B cell (primary cell): ENCODE measurements around the gene PGM1. TPM values are rescaled to one million over a fixed set of nuclear protein-coding genes. Genes with fewer than 3 reads are reported as not detected.

ENCODE experiments used
- ATAC-seq: fragments of 200-7000 bp; cut with Tn5 transposase; one replicate; pipeline ENCODE4 v1.10.0; 2021; ENCODE audit warnings: low read depth, mild to moderate bottlenecking, moderate number of reproducible peaks, moderate library complexity
- CTCF ChIA-PET: fragments of 350-600 bp; sonication (Branson Sonifier 250); formaldehyde crosslinking; loops from one replicate; lab custom pipeline; 2021; ENCODE audit warnings: antibody characterized with exemption, inconsistent platforms; lab: Charles Lee
- POLR2A ChIA-PET: fragments of 350-600 bp; sonication (Branson Sonifier 250); formaldehyde crosslinking; loops from one replicate; lab custom pipeline; 2021; ENCODE audit warnings: antibody characterized with exemption; lab: Charles Lee
- DNase-seq: peaks from one replicate; pipeline ENCODE4 v3.0.0; 2013
- H2AFZ ChIP-seq: 2 replicates; pipeline ENCODE4 v1.6.1; 2012; ENCODE audit warnings: mild to moderate bottlenecking, low read depth, low read length; ENCODE audit not compliant: insufficient read depth, poor library complexity, severe bottlenecking
- H3K27ac ChIP-seq, 2 donors: 1 replicate in 1 of 2; 2 replicates in 1 of 2; pipeline ENCODE4 v1.5.1; 2012 to 2013; ENCODE audit warnings: low read length in 2 of 2, mild to moderate bottlenecking in 2 of 2, moderate library complexity in 1 of 2
- H3K27me3 ChIP-seq, 4 experiments: fragments of 200-600 bp in 1 of 4; sonication (generic) in 1 of 4; replicated peaks in 1 of 4; 1 replicate in 2 of 4; 2 replicates in 2 of 4; pipeline versions ENCODE4 v1.6.1 to v1.7.0; 2013 to 2016; ENCODE audit warnings: low read length in 3 of 4, mild to moderate bottlenecking in 2 of 4, mixed read lengths in 1 of 4, moderate library complexity in 1 of 4; ENCODE audit not compliant: insufficient read depth in 4 of 4, control insufficient read depth in 3 of 4; ENCODE audit errors: control extremely low read depth in 1 of 4
- H3K36me3 ChIP-seq, 2 experiments: replicated peaks in 1 of 2; 1 replicate in 1 of 2; 2 replicates in 1 of 2; pipeline versions ENCODE4 v1.6.1 to v1.7.1; 2013; ENCODE audit warnings: low read length in 1 of 2; ENCODE audit not compliant: insufficient read depth in 2 of 2, control insufficient read depth in 1 of 2; ENCODE audit errors: control extremely low read depth in 1 of 2, extremely low read depth in 1 of 2
- H3K4me1 ChIP-seq, 2 donors: fragments of 200-600 bp in 1 of 2; sonication (generic) in 1 of 2; 1 replicate in 1 of 2; 2 replicates in 1 of 2; pipeline versions ENCODE4 v1.5.1 to v1.6.1; 2013 to 2017; ENCODE audit warnings: low read length in 2 of 2; ENCODE audit not compliant: control insufficient read depth in 2 of 2, insufficient read depth in 2 of 2
- H3K4me2 ChIP-seq: replicated peaks from 2 replicates; pipeline ENCODE3; 2012; ENCODE audit warnings: mild to moderate bottlenecking, low read depth, low read length; ENCODE audit not compliant: poor library complexity, severe bottlenecking
- H3K4me3 ChIP-seq, 5 experiments: fragments of 200-600 bp in 1 of 5; sonication (generic) in 1 of 5; 1 replicate in 3 of 5; 2 replicates in 2 of 5; pipeline versions ENCODE4 v1.5.1 to v1.7.0; 2011 to 2016; ENCODE audit warnings: low read length in 4 of 5, mild to moderate bottlenecking in 4 of 5, low read depth in 2 of 5, control low read depth in 1 of 5, moderate library complexity in 1 of 5; ENCODE audit not compliant: insufficient read depth in 1 of 5; ENCODE audit errors: control extremely low read depth in 1 of 5, extremely low read depth in 1 of 5
- H3K79me2 ChIP-seq: fragments of 200-600 bp; sonication (generic); one replicate; pipeline ENCODE4 v1.6.0; 2016; ENCODE audit warnings: low read length; ENCODE audit not compliant: control insufficient read depth, insufficient read depth
- H3K9ac ChIP-seq: fragments of 200-600 bp; sonication (generic); 2 replicates; pipeline ENCODE4 v1.6.1; 2017; ENCODE audit warnings: mild to moderate bottlenecking, low read length, moderate library complexity
- H3K9me3 ChIP-seq, 3 donors: one replicate each; pipeline versions ENCODE4 v1.6.1 to v1.7.1; 2013; ENCODE audit warnings: low read length in 2 of 3; ENCODE audit not compliant: control insufficient read depth in 2 of 3, insufficient read depth in 1 of 3; ENCODE audit errors: control extremely low read depth in 1 of 3
- H4K20me1 ChIP-seq: 2 replicates; pipeline ENCODE4 v1.6.0; 2012; ENCODE audit warnings: mild to moderate bottlenecking, low read length; ENCODE audit not compliant: insufficient read depth, control insufficient read depth, poor library complexity, severe bottlenecking
- H3K27ac Mint-ChIP-seq: one replicate; pipeline ENCODE4 v1.8.0; 2021; ENCODE audit warnings: mixed read lengths
- H3K27me3 Mint-ChIP-seq: one replicate; pipeline ENCODE4 v1.8.0; 2021; ENCODE audit warnings: mixed read lengths
- H3K4me1 Mint-ChIP-seq: one replicate; pipeline ENCODE4 v1.8.0; 2021; ENCODE audit warnings: mixed read lengths
- H3K4me3 Mint-ChIP-seq: one replicate; pipeline ENCODE4 v1.8.0; 2021; ENCODE audit warnings: mixed read lengths
- H3K9me3 Mint-ChIP-seq: one replicate; pipeline ENCODE4 v1.8.0; 2022; ENCODE audit warnings: mixed read lengths; ENCODE audit not compliant: insufficient read depth
- EZH2 ChIP-seq: IDR thresholded peaks from 2 replicates; pipeline ENCODE4 v1.6.1; 2012; ENCODE audit warnings: borderline replicate concordance, low read depth, mild to moderate bottlenecking, moderate library complexity, low read length; ENCODE audit not compliant: insufficient read depth, poor library complexity, severe bottlenecking
- WGBS: methylation state at CpG from one replicate; pipeline ENCODE4 v1.1.5; 2013; ENCODE audit warnings: missing lambda C conversion rate; ENCODE audit not compliant: insufficient coverage; 5-methylcytosine and 5-hydroxymethylcytosine counted together
- intact Hi-C: fragments of 100-400 bp; cut with micrococcal nuclease; formaldehyde crosslinking; loops from one replicate; pipeline ENCODE4 v1.10.0; 2022
- polyA plus RNA-seq: library from polyadenylated mRNA; depleted of rRNA; stranded (reverse); fragments of >200 nt; gene quantifications from 2 replicates; pipeline ENCODE4 v1.2.3, GENCODE V29; 2012
- total RNA-seq, 2 donors: library from RNA; stranded (reverse); fragments of 120-200 nt in 1 of 2; gene quantifications; 1 replicate in 1 of 2; 2 replicates in 1 of 2; pipeline versions ENCODE4 v1.2.3 to v1.2.4, GENCODE V29; 2013 to 2022
- TF ChIP-seq, protein P1 (sequence below): fragments of 200-600 bp; IDR thresholded peaks from one replicate; pipeline ENCODE4 v1.8.0; 2022; ENCODE audit warnings: antibody characterized with exemption, mild to moderate bottlenecking

PGM1 gene
- total and polyA plus RNA-seq, 2 donors (not counting 1 experiment from before 2014, with no cell fraction given): 4.2 to 13.2 TPM

- Mint-ChIP-seq H3K4me3 (no peak overlapping the region), H3K9me3 (no peaks in the 10 kb centered on the region), H3K4me1 (no peaks in the 10 kb centered on the region), H3K27me3 (peaks cover 20% of the 10 kb centered on the region), H3K27ac (no peak overlapping the region)
- no peak overlapping the region for H3K4me2 ChIP-seq
- no peak overlapping the region for H3K4me3 ChIP-seq
- peaks cover 0 to 4% (median 1%) of the 10 kb centered on the region in 4 experiments for H3K27me3 ChIP-seq
- no peak overlapping the region for H3K9ac ChIP-seq
- POLR2A ChIA-PET: no interaction called here
- intact Hi-C loops: no loop called here
- ATAC-seq (no peak), DNase-seq (no peak)
- H3K4me1 ChIP-seq: no peaks in the 10 kb centered on the region
- H2AFZ ChIP-seq: no peak overlapping the region
- H3K79me2 ChIP-seq: no peaks in the 10 kb centered on the region
- no peak for TF ChIP-seq EZH2
- TF ChIP-seq, protein P1, sequence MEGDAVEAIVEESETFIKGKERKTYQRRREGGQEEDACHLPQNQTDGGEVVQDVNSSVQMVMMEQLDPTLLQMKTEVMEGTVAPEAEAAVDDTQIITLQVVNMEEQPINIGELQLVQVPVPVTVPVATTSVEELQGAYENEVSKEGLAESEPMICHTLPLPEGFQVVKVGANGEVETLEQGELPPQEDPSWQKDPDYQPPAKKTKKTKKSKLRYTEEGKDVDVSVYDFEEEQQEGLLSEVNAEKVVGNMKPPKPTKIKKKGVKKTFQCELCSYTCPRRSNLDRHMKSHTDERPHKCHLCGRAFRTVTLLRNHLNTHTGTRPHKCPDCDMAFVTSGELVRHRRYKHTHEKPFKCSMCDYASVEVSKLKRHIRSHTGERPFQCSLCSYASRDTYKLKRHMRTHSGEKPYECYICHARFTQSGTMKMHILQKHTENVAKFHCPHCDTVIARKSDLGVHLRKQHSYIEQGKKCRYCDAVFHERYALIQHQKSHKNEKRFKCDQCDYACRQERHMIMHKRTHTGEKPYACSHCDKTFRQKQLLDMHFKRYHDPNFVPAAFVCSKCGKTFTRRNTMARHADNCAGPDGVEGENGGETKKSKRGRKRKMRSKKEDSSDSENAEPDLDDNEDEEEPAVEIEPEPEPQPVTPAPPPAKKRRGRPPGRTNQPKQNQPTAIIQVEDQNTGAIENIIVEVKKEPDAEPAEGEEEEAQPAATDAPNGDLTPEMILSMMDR: no peak
- peaks cover 1 to 5% (median 3%) of the 10 kb centered on the region in 3 donors for H3K9me3 ChIP-seq
- WGBS: 100% methylated on average over 3 of the region's 5 CpGs
- no peaks in the 10 kb centered on the region for H3K36me3 ChIP-seq
- no peak overlapping the region for H3K27ac ChIP-seq
- CTCF ChIA-PET: interaction anchor here (0.5 to 2.5 kb wide), 3 partner anchors 9 to 455 kb away, joined by 3 to 11 read pairs (median 3); no protein-coding TSS in a partner anchor
- H4K20me1 ChIP-seq: no peaks in the 10 kb centered on the region
Observed at GRCh38 chr1:63682936-63683335, 89.7 kb downstream of the PGM1 start.

GRCh38 chr1:63683759-63684158, 90.5 kb downstream of the PGM1 start:
- H3K27ac ChIP-seq: no peak overlapping the region
- no peak overlapping the region for H3K27ac Mint-ChIP-seq
- H3K4me3 ChIP-seq: no peak overlapping the region
- no peak overlapping the region for H3K9ac ChIP-seq
- H3K9me3 ChIP-seq: peaks cover 1 to 5% (median 3%) of the 10 kb centered on the region in 3 donors
- peaks cover 0 to 5% (median 1%) of the 10 kb centered on the region in 4 experiments for H3K27me3 ChIP-seq
- DNase-seq: no peak
- no peaks in the 10 kb centered on the region for H3K9me3 Mint-ChIP-seq
- no peak for ATAC-seq
- no peaks in the 10 kb centered on the region for H3K79me2 ChIP-seq
- 100% methylated on average over 2 of the region's 3 CpGs for WGBS
- no peaks in the 10 kb centered on the region for H3K4me1 Mint-ChIP-seq
- H3K4me3 Mint-ChIP-seq: no peak overlapping the region
- no peak for TF ChIP-seq EZH2
- no peak overlapping the region for H3K4me2 ChIP-seq
- no peak overlapping the region for H2AFZ ChIP-seq
- CTCF ChIA-PET: interaction anchor here (1.2 to 2.5 kb wide), 2 partner anchors 8 to 454 kb away, joined by 3 to 11 read pairs; no protein-coding TSS in a partner anchor
- peaks cover 20% of the 10 kb centered on the region for H3K27me3 Mint-ChIP-seq
- H4K20me1 ChIP-seq: no peaks in the 10 kb centered on the region
- no peaks in the 10 kb centered on the region for H3K36me3 ChIP-seq
- POLR2A ChIA-PET: no interaction called here
- intact Hi-C loops: no loop called here
- no peaks in the 10 kb centered on the region for H3K4me1 ChIP-seq
